Hematopoietic multipotent progenitor cell (in vitro differentiated cells): ENCODE results near the gene FAM163A. TPM values are rescaled to one million over a fixed set of nuclear protein-coding genes. Genes with fewer than 3 reads are reported as not detected.
"Not testable (repeated sequence)": the region's sequence is repeated elsewhere in the genome, so short reads cannot be mapped to it uniquely, and the experiment has no call there.

ENCODE experiments used
- DNase-seq, 3 donors: peaks; one replicate each; pipeline ENCODE4 v3.0.0-alpha.2; 2011 to 2015; ENCODE audit warnings: low read depth in 2 of 3, low spot score in 2 of 3
- total RNA-seq: library from RNA; depleted of rRNA; stranded (reverse); fragments of >200 nt; gene quantifications from one replicate; pipeline ENCODE4 v1.2.3, GENCODE V29; 2012

FAM163A gene
- under 0.01 TPM for total RNA-seq

- peak in 2 of 3 donors; percentile 18 to 27 for DNase-seq
These were observed at the start of gene FAM163A for GRCh38 chr1:179742717-179743678. TSS of gene FAM163A (plus strand) at chr1:179743291. CDS start at chr1:179813098, 69,807 bp downstream.

GRCh38 chr1:179694530-179694929, 48.6 kb upstream of the FAM163A start:
- not testable (repeated sequence) for DNase-seq

GRCh38 chr1:179702946-179703539, 40.0 kb upstream of the FAM163A start:
- DNase-seq, result no peak

- DNase-seq, result peak; percentile 44 to 84 (median 74)
These were observed 36.7 kb upstream of the FAM163A start for GRCh38 chr1:179706339-179706941.

DNA sequence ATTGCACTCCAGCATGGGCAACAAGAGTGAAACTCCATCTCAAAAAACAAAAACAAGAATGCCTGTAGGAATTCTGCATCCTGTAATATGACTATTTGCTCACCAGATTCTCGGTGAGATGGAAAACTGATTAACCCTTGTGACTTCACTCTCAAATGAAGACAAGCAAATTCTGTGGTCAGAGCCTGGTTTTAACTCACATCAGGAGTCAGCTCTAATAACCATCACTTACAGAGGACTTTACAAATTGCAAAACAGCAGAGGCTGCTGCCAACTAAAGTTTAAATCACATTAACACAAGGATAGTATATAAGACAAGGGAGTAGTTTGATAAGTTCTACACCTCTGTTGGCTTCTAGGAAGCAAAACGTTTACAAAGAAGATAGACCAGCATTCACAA, 35.7 kb upstream of the FAM163A start:
- no peak for DNase-seq

DNA sequence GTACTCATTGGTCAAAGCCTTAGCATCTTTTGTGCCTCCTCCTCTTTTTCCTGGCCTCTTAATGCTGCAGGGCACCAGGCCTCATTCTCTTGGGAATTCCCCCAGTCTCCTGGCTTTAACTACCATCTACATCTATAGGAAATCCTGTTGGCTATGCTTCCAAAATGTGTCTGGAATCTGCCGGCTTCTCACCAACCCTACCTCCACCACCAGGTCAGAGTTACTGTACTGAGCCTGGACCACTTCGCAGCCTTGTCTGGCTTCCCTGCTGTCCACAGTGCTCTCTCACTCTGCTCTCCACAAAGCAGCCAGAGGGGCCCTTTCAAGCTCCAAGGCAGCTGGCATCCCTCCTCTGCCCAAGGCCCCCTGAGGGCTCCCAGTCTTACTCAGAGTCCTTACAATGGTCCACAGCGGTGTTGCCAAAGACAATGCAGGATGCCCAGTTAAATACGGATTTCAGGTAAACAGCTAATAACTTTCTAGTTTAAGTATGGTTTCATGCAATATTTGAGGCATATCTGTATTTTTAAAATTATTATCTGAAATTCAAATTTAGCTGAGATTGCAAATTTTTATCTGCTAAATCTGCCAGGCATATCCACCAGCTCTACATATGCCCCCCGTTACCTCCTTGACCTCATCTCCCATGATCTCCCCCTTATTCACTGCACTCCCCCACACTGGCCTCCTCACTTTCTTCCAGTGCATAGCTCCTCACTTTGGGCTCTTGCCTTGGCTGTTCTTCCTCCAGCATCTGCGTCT, 34.5 kb upstream of the FAM163A start:
- no peak for DNase-seq

- peak; percentile 24 to 84 (median 83) for DNase-seq
These were observed 33.2 kb upstream of the FAM163A start for GRCh38 chr1:179709841-179710329.

GRCh38 chr1:179714159-179714558, 28.9 kb upstream of the FAM163A start:
- DNase-seq, result no peak

DNA sequence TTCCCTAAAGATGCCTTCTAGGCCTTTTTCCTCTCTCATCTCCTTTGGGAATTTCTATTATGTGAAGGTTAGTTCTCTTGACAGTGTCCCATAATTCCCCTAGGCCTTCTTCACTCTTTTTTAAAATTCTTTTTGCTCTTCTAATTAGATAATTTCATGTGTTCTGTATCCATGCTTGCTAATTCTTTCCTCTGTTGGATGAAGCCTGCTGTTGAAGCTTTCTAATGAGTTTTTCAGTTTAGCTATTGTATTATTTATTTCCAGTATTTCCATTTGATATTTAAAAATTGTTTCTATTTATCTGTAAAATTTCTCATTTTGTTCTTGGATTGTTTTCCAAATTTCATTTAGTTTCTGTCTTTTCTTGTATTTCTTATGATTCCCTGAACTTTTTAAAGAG, 28.5 kb upstream of the FAM163A start:
- no peak for DNase-seq

DNA sequence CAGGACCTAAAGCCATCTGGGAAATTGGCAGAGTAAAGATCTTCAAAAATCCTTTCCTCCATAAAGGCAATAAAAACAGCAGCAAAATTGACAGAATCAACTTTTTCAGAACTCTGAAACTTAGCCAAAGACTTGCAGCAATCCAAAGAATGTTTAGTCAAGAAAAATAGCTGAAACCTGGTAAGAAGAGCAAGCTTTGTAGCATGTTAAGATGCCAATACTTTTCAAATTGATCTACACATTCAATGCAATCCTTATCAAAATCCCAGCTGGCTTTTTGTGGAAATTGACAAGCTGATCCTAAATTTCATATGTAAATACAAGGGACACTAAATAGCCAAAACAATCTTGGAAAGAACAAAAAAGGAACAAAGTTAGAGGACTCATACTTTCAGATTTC, 23.8 kb upstream of the FAM163A start:
- DNase-seq, result no peak

DNA sequence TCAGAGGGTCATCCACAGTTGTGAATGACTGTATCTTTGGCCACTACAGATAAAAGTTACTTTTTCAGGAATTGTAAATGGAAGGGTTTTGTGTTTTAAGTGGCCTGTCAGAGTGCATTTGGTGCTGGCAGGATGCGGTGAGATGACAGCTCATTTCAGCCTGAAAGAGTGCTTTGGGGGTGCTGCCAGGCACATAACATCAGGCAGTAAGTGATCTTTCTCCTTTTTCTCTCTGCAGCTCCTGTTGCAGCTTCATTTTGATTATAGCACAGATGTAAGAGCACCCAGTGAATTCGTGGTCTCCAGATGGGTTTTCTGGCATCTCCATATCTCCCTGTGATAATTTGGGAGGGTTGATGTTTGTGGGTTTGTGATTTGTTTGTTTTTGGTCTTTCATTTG, 14.8 kb upstream of the FAM163A start:
- DNase-seq, result no peak

GRCh38 chr1:179729881-179730280, 13.2 kb upstream of the FAM163A start:
- DNase-seq, result no peak

- DNase-seq, result no peak
These were observed 11.4 kb upstream of the FAM163A start for GRCh38 chr1:179731643-179732042.

- no peak for DNase-seq
These were observed 800 bp upstream of the FAM163A start for GRCh38 chr1:179742291-179742690.

GRCh38 chr1:179743679-179744400, 749 bp downstream of the FAM163A start:
- peak in 1 of 3 donors; percentile 2 for DNase-seq

DNA sequence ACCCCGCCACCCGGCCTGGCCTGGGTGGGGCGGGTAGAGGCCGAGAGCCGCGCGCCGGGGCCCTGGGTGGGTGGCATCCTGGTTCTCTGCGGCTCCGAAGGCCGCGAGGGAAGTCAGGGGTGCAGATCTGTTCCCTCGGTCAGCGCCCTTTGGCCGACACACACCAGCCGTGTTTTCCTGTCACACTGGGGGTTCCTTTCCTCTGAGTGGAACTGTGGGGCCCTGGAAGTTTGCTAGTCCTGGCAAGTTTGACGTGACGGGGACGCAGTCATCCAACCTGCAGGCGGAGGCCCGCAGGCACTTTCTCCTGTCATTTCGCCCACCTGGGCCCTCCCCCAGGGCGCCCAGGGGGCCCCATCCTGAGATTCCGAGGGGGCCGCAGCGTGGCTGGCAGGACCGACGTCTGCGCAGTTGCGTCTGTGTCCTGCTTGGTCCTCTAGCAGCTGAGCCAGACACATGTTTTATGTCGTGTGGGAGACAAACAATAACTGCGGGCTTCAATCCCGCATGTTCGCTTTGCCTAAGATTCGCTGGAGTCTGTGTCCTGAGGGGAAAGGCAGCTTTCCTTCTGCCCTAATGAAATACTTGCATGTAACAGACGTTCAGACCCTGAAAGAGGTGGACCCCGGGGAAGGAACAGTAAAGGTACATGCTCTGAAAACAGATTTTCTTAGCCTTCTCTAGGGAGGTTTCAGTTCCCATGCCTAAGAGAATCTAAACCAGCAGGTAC, 1.5 kb downstream of the FAM163A start:
- no peak for DNase-seq

DNA sequence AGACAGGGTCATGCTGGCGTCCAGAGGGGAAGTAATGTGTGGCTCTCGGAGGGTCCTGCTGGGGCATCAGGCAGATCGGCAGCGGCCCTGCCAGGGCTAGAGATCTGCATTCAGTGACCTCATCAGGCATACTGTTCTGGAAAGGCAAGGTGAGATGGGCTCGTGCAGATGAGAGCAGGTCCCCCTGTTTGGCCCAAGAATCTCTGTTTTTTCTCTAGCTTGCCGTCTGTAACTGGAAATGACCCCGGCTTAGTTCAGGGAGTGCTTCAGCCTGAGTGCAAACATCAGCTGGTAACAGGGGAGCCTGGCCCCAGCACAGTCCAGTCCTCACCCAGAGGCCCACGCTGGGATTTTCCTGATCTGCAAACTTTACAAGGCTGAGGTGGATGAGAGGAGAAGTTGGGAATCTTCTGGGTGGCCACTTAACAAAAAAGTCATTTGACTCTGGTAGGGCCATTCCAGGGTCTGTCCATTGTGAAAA, 2.1 kb downstream of the FAM163A start:
- DNase-seq, result no peak

GRCh38 chr1:179745743-179746142, 2.7 kb downstream of the FAM163A start:
- DNase-seq, result no peak

DNA sequence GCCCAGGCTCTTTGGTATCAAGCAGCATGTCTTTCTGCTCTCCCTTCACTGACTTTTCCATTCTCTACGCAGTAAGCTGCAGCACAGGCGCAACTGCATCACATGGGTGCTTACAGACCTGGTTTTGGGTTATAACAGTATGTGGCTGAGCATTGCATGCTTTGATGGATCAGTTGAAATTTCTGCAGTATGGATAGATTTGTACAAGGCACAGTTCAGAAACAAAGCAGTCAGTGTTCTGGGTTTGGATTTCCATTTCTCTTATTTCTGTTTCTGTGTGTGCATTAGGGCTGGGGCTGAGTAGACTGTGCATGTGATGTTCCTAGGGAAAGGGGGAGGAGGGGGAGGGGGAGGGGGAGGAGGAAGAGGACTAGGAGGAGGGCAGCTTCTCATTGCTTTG, 4.5 kb downstream of the FAM163A start:
- DNase-seq, result no peak
